Osteoblast (primary cell): Measurements from ENCODE around the gene TMEM39A. TPM values are rescaled to one million over a fixed set of nuclear protein-coding genes. Genes with fewer than 3 reads are reported as not detected.

Experiments
- DNase-seq: peaks from one replicate; pipeline ENCODE4 v3.0.0; 2011; ENCODE audit warnings: low spot score, mixed read lengths; ENCODE audit not compliant: insufficient read length; ENCODE audit errors: missing footprints
- H2AFZ ChIP-seq: 2 replicates; pipeline ENCODE4 v1.6.0; 2011; ENCODE audit warnings: mild to moderate bottlenecking, low read length
- H3K27ac ChIP-seq: 2 replicates; pipeline ENCODE4 v1.5.1; 2011; ENCODE audit warnings: mild to moderate bottlenecking, low read depth, low read length, moderate library complexity
- H3K27me3 ChIP-seq: 2 replicates; pipeline ENCODE4 v1.6.0; 2012; ENCODE audit warnings: mild to moderate bottlenecking, control low read depth, inconsistent platforms, low read length, moderate library complexity; ENCODE audit not compliant: insufficient read depth
- H3K36me3 ChIP-seq: 2 replicates; pipeline ENCODE4 v1.5.1; 2011; ENCODE audit warnings: mild to moderate bottlenecking, low read length, control low read depth, moderate library complexity; ENCODE audit not compliant: insufficient read depth
- H3K4me1 ChIP-seq: 2 replicates; pipeline ENCODE4 v1.5.1; 2011; ENCODE audit warnings: mild to moderate bottlenecking, low read length, control low read depth, moderate library complexity; ENCODE audit not compliant: insufficient read depth
- H3K4me2 ChIP-seq: 2 replicates; pipeline ENCODE4 v1.6.0; 2011; ENCODE audit warnings: mild to moderate bottlenecking, low read length; ENCODE audit not compliant: insufficient read depth
- H3K4me3 ChIP-seq: fragments of 200-600 bp; sonication (generic); 3 replicates; pipeline ENCODE4 v1.5.1; 2012; ENCODE audit warnings: mild to moderate bottlenecking, low read length, inconsistent platforms; ENCODE audit not compliant: insufficient read depth
- H3K79me2 ChIP-seq: 2 replicates; pipeline ENCODE4 v1.6.0; 2012; ENCODE audit warnings: mild to moderate bottlenecking, low read length, control low read depth, inconsistent platforms; ENCODE audit not compliant: insufficient read depth
- H3K9me3 ChIP-seq: 2 replicates; pipeline ENCODE4 v1.5.1; 2011; ENCODE audit warnings: low read depth, low read length, control low read depth
- H4K20me1 ChIP-seq: 2 replicates; pipeline ENCODE4 v1.6.0; 2012; ENCODE audit warnings: mild to moderate bottlenecking, low read length, control low read depth; ENCODE audit not compliant: insufficient read depth
- CTCF ChIP-seq: IDR thresholded peaks from 2 replicates; pipeline ENCODE4 v1.5.1; 2011; ENCODE audit warnings: mild to moderate bottlenecking, low read depth, low read length, moderate library complexity; ENCODE audit errors: extremely low read depth
- total RNA-seq: library from RNA; depleted of rRNA; stranded (reverse); fragments of >200 nt; gene quantifications from 2 replicates; pipeline ENCODE4 v1.2.3, GENCODE V29; 2012

Gene TMEM39A
- total RNA-seq, 1 donor: 53.2 TPM

GRCh38 chr3:119395923-119396358, 67.5 kb downstream of the TMEM39A start:
- TF ChIP-seq CTCF: no peak
- peaks cover 88% of the 10 kb centered on the region for H3K36me3 ChIP-seq
- H3K4me3 ChIP-seq: no peak overlapping the region
- H4K20me1 ChIP-seq: no peaks in the 10 kb centered on the region
- H3K27me3 ChIP-seq: no peaks in the 10 kb centered on the region
- no peak overlapping the region for H3K27ac ChIP-seq
- H3K79me2 ChIP-seq: no peaks in the 10 kb centered on the region
- H2AFZ ChIP-seq: no peak overlapping the region
- no peak for DNase-seq
- H3K4me1 ChIP-seq: no peaks in the 10 kb centered on the region
- H3K9me3 ChIP-seq: no peaks in the 10 kb centered on the region
- no peak overlapping the region for H3K4me2 ChIP-seq

DNA sequence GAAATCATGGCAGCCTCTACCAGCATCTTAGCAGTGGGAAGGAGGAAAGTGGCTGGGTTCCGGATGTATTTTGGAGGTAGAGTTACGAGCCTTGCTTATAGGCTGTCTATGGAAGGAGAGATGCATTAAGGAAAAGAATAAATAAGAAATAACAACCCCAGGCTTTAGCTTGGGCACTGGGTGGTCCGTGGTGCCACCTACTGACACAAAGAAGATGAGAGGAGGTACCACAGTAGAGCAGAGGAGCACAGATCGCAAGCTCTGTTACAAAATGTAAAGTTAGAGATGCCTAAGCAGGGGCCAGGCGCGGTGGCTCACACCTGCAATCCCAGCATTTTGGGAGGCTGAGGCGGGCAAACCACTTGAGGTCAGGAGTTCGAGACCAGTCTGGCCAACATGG, 74.8 kb downstream of the TMEM39A start:
- Histone ChIP-seq H3K79me2 (no peaks in the 10 kb centered on the region), H4K20me1 (no peaks in the 10 kb centered on the region), H3K36me3 (peaks cover 56% of the 10 kb centered on the region), H2AFZ (no peak overlapping the region), H3K4me1 (no peaks in the 10 kb centered on the region), H3K4me3 (no peak overlapping the region), H3K27me3 (no peaks in the 10 kb centered on the region), H3K4me2 (no peak overlapping the region), H3K27ac (no peak overlapping the region), H3K9me3 (no peaks in the 10 kb centered on the region)
- no peak for DNase-seq
- no peak for TF ChIP-seq CTCF

GRCh38 chr3:119382134-119382533, 81.3 kb downstream of the TMEM39A start:
- no peaks in the 10 kb centered on the region for H3K9me3 ChIP-seq
- no peak overlapping the region for H2AFZ ChIP-seq
- no peak for TF ChIP-seq CTCF
- no peak overlapping the region for H3K27ac ChIP-seq
- peaks cover 59% of the 10 kb centered on the region for H3K36me3 ChIP-seq
- no peak for DNase-seq
- no peaks in the 10 kb centered on the region for H3K4me1 ChIP-seq
- H3K79me2 ChIP-seq: no peaks in the 10 kb centered on the region
- H3K4me2 ChIP-seq: no peak overlapping the region
- no peak overlapping the region for H3K4me3 ChIP-seq
- H4K20me1 ChIP-seq: peaks cover 6% of the 10 kb centered on the region
- no peaks in the 10 kb centered on the region for H3K27me3 ChIP-seq

DNA sequence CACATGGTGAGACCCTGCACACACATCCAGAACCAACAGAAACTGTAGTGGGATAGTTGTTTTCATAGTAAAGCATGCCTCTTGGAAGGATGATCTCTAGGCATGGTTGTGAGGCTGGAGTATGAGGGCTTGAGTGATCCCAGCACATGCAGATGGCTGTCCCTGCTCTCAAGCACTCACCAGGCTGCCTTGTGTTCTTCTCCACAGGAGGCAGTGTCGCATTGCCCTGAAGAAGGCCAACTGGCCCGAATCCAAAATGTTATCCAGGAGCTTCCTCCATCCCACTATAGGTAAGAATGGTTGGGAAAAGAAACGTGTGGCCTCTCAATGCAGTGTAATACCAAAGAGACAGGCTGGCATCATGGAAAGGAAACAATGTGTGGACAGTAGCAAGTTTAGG, 82.7 kb downstream of the TMEM39A start:
- no peak for DNase-seq
- H3K36me3 ChIP-seq: peaks cover 54% of the 10 kb centered on the region
- H3K4me3 ChIP-seq: no peak overlapping the region
- H3K4me1 ChIP-seq: no peaks in the 10 kb centered on the region
- no peak overlapping the region for H3K27ac ChIP-seq
- TF ChIP-seq CTCF: no peak
- no peak overlapping the region for H3K4me2 ChIP-seq
- no peaks in the 10 kb centered on the region for H3K27me3 ChIP-seq
- H3K79me2 ChIP-seq: no peaks in the 10 kb centered on the region
- H4K20me1 ChIP-seq: peaks cover 6% of the 10 kb centered on the region
- no peaks in the 10 kb centered on the region for H3K9me3 ChIP-seq
- no peak overlapping the region for H2AFZ ChIP-seq

Other genes starting within 250 kb of the TMEM39A start
- 22.7 and 28.2 TPM in 2 replicates for gene B4GALT4, start 222.7 kb downstream of the TMEM39A start, total RNA-seq
- 41.5 and 56.5 TPM in 2 replicates for gene ARHGAP31, start 169.2 kb downstream of the TMEM39A start, total RNA-seq
- gene POGLUT1, start 5.3 kb upstream of the TMEM39A start, total RNA-seq: 17.7 and 19.4 TPM in 2 replicates
- gene TIMMDC1, start 34.9 kb upstream of the TMEM39A start, total RNA-seq: 59.4 and 60.1 TPM in 2 replicates
- 2.5 and 3.2 TPM in 2 replicates for gene CD80, start 96.0 kb upstream of the TMEM39A start, total RNA-seq
- gene ADPRH, start 115.9 kb upstream of the TMEM39A start, total RNA-seq: 7.2 and 8.3 TPM in 2 replicates
- under 0.01 and 0.36 TPM in 2 replicates for gene PLA1A, start 134.3 kb upstream of the TMEM39A start, total RNA-seq
- gene POPDC2, start 197.0 kb upstream of the TMEM39A start, total RNA-seq: 1.1 and 1.8 TPM in 2 replicates
- gene COX17, start 213.8 kb upstream of the TMEM39A start, total RNA-seq: 8.0 and 13.3 TPM in 2 replicates
- gene CFAP91, start 239.4 kb upstream of the TMEM39A start, total RNA-seq: 0.36 and 0.59 TPM in 2 replicates